H1 (cell line): ENCODE measurements around the gene EIF2B2. TPM values are rescaled to one million over a fixed set of nuclear protein-coding genes. Genes with fewer than 3 reads are reported as not detected.

ENCODE experiments used
- CTCF ChIA-PET: fragments of 300-600 bp; sonication (Branson Sonifier 250); formaldehyde crosslinking; loops from one replicate; lab custom pipeline; 2021; ENCODE audit not compliant: partially characterized antibody; lab: Charles Lee
- POLR2A ChIA-PET: fragments of 300-600 bp; sonication (Branson Sonifier 250); formaldehyde crosslinking; loops from one replicate; lab custom pipeline; 2021; ENCODE audit warnings: inconsistent platforms; ENCODE audit not compliant: partially characterized antibody; lab: Charles Lee
- DNase-seq, 2 experiments: peaks; one replicate each; pipeline versions ENCODE4 v3.0.0 to v3.0.0-alpha.2; 2010 to 2022; ENCODE audit warnings: low spot score in 2 of 2, low read depth in 1 of 2, mixed read lengths in 1 of 2
- FAIRE-seq: peaks from 2 replicates; lab custom pipeline; 2011; peaks lifted over from hg19 to GRCh38; lab: Jason Lieb, UNC
- H2AFZ ChIP-seq: 2 replicates; pipeline ENCODE4 v1.8.1; 2012; ENCODE audit warnings: low read length, inconsistent platforms
- H2AK5ac ChIP-seq: 2 replicates; pipeline ENCODE4 v1.6.1; 2013; ENCODE audit warnings: low read depth, low read length
- H2BK120ac ChIP-seq: replicated peaks from 2 replicates; pipeline ENCODE3; 2013; ENCODE audit warnings: low read depth, low read length, inconsistent platforms
- H2BK12ac ChIP-seq: 2 replicates; pipeline ENCODE4 v1.6.1; 2013; ENCODE audit warnings: low read depth, low read length
- H2BK15ac ChIP-seq: 2 replicates; pipeline ENCODE4 v1.6.1; 2013; ENCODE audit warnings: low read length
- H2BK20ac ChIP-seq: 2 replicates; pipeline ENCODE4 v1.6.1; 2013; ENCODE audit warnings: low read length
- H2BK5ac ChIP-seq: 2 replicates; pipeline ENCODE4 v1.6.1; 2013; ENCODE audit warnings: low read depth, low read length
- H3K14ac ChIP-seq: 2 replicates; pipeline ENCODE4 v1.6.1; 2013; ENCODE audit warnings: inconsistent platforms; ENCODE audit not compliant: insufficient read length
- H3K18ac ChIP-seq: 2 replicates; pipeline ENCODE4 v1.6.1; 2013; ENCODE audit warnings: low read length; ENCODE audit errors: extremely low read depth
- H3K23ac ChIP-seq: 2 replicates; pipeline ENCODE4 v1.6.1; 2013; ENCODE audit warnings: inconsistent platforms; ENCODE audit not compliant: insufficient read length
- H3K23me2 ChIP-seq: 2 replicates; pipeline ENCODE4 v1.6.1; 2013; ENCODE audit warnings: low read depth, low read length
- H3K27ac ChIP-seq: 2 replicates; pipeline ENCODE4 v1.6.1; 2011; ENCODE audit warnings: low read depth, low read length, inconsistent platforms
- H3K27me3 ChIP-seq, 4 experiments: replicated peaks in 1 of 4; 1 replicate in 1 of 4; 2 replicates in 3 of 4; pipeline versions ENCODE4 v1.6.1 to v1.8.1; 2011 to 2013; ENCODE audit warnings: low read length in 3 of 4, mild to moderate bottlenecking in 3 of 4, inconsistent platforms in 2 of 4, mixed read lengths in 2 of 4, moderate library complexity in 1 of 4; ENCODE audit not compliant: control insufficient read depth in 3 of 4, insufficient read depth in 3 of 4; ENCODE audit errors: extremely low read depth in 1 of 4
- H3K36me3 ChIP-seq, 4 experiments: 2 replicates each; pipeline versions ENCODE4 v1.6.1 to v1.8.1; 2011 to 2013; ENCODE audit warnings: mild to moderate bottlenecking in 4 of 4, low read length in 3 of 4, moderate library complexity in 2 of 4, control low read depth in 1 of 4, inconsistent platforms in 1 of 4; ENCODE audit not compliant: insufficient read depth in 4 of 4, control insufficient read depth in 2 of 4
- H3K4ac ChIP-seq: replicated peaks from 2 replicates; pipeline ENCODE3; 2013; ENCODE audit warnings: low read length, low read depth, mixed read lengths, inconsistent platforms; ENCODE audit not compliant: insufficient read length
- H3K4me1 ChIP-seq, 4 experiments: replicated peaks in 1 of 4; 1 replicate in 1 of 4; 2 replicates in 3 of 4; pipeline versions ENCODE4 v1.6.1 to v1.8.1; 2011 to 2013; ENCODE audit warnings: low read length in 3 of 4, inconsistent platforms in 2 of 4, mixed read lengths in 1 of 4; ENCODE audit not compliant: insufficient read depth in 4 of 4, control insufficient read depth in 3 of 4
- H3K4me2 ChIP-seq, 2 experiments: 2 replicates each; pipeline versions ENCODE4 v1.6.1 to v1.8.1; 2011 to 2013; ENCODE audit warnings: low read depth in 2 of 2, low read length in 2 of 2, control low read depth in 1 of 2, inconsistent platforms in 1 of 2, mild to moderate bottlenecking in 1 of 2; ENCODE audit not compliant: insufficient read depth in 1 of 2
- H3K4me3 ChIP-seq, 4 experiments: fragments of 200-600, 300-600 bp in 1 of 4; sonication (generic), shearing (Covaris generic), sonication (Bioruptor Twin) in 1 of 4; 2 replicates each; pipeline versions ENCODE4 v1.5.1 to v1.8.1; 2011 to 2016; ENCODE audit warnings: low read length in 4 of 4, low read depth in 3 of 4, control low read depth in 2 of 4, inconsistent platforms in 2 of 4, mild to moderate bottlenecking in 2 of 4, mixed read lengths in 1 of 4, moderate library complexity in 1 of 4; ENCODE audit not compliant: insufficient read depth in 2 of 4; ENCODE audit errors: extremely low read depth in 1 of 4
- H3K56ac ChIP-seq: replicated peaks from 2 replicates; pipeline ENCODE3; 2013; ENCODE audit warnings: low read depth, mild to moderate bottlenecking, mixed read lengths, low read length, inconsistent platforms; ENCODE audit not compliant: insufficient read length
- H3K79me1 ChIP-seq: 2 replicates; pipeline ENCODE4 v1.6.1; 2013; ENCODE audit warnings: low read depth, low read length, control low read depth
- H3K79me2 ChIP-seq, 2 experiments: 2 replicates each; pipeline versions ENCODE4 v1.6.1 to v1.8.1; 2012 to 2013; ENCODE audit warnings: low read length in 2 of 2, mild to moderate bottlenecking in 2 of 2, inconsistent platforms in 1 of 2; ENCODE audit not compliant: insufficient read depth in 2 of 2, control insufficient read depth in 1 of 2
- H3K9ac ChIP-seq, 4 experiments: replicated peaks in 1 of 4; 1 replicate in 1 of 4; 2 replicates in 3 of 4; pipeline versions ENCODE4 v1.6.1 to v1.8.1; 2011 to 2013; ENCODE audit warnings: low read depth in 3 of 4, low read length in 3 of 4, control low read depth in 2 of 4, mild to moderate bottlenecking in 2 of 4, moderate library complexity in 2 of 4, inconsistent platforms in 1 of 4; ENCODE audit errors: extremely low read depth in 1 of 4
- H3K9me3 ChIP-seq, 2 experiments: 2 replicates each; pipeline versions ENCODE4 v1.6.1 to v1.8.1; 2012 to 2013; ENCODE audit warnings: mild to moderate bottlenecking in 2 of 2, moderate library complexity in 2 of 2, control low read depth in 1 of 2, inconsistent platforms in 1 of 2, low read depth in 1 of 2, low read length in 1 of 2, mixed read lengths in 1 of 2; ENCODE audit not compliant: insufficient read depth in 2 of 2
- H4K20me1 ChIP-seq, 2 experiments: replicated peaks in 1 of 2; 2 replicates each; pipeline versions ENCODE3 to v1.8.1; 2011 to 2013; ENCODE audit warnings: inconsistent platforms in 2 of 2, low read length in 2 of 2, mild to moderate bottlenecking in 1 of 2; ENCODE audit not compliant: insufficient read depth in 2 of 2, control insufficient read depth in 1 of 2
- H4K5ac ChIP-seq: 2 replicates; pipeline ENCODE4 v1.6.1; 2013; ENCODE audit warnings: low read length, low read depth, mixed read lengths, inconsistent platforms; ENCODE audit not compliant: insufficient read length
- H4K8ac ChIP-seq: 2 replicates; pipeline ENCODE4 v1.8.0; 2013; ENCODE audit warnings: mild to moderate bottlenecking, moderate library complexity, low read length, inconsistent platforms; ENCODE audit not compliant: insufficient read depth; ENCODE audit errors: extremely low read depth
- H4K91ac ChIP-seq: replicated peaks from 2 replicates; pipeline ENCODE3; 2013; ENCODE audit warnings: low read length, mixed read lengths, inconsistent platforms; ENCODE audit not compliant: insufficient read length
- JUN ChIP-seq: IDR thresholded peaks from 2 replicates; pipeline ENCODE4 v1.6.1; 2011; ENCODE audit warnings: low read depth, mild to moderate bottlenecking, improper control_type of control experiment, low read length
- SP4 ChIP-seq: IDR thresholded peaks from 2 replicates; pipeline ENCODE4 v1.6.1; 2012; ENCODE audit warnings: low read length, inconsistent platforms
- WGBS, 2 experiments: shearing (Covaris generic) in 1 of 2; methylation state at CpG; one replicate each; pipeline versions ENCODE4 v1.1.6 to v1.1.7; 2013 to 2015; ENCODE audit warnings: low lambda C conversion rate in 2 of 2, mixed read lengths in 2 of 2, inconsistent platforms in 1 of 2, low coverage in 1 of 2, missing lambda C conversion rate in 1 of 2; ENCODE audit not compliant: insufficient replicate concordance in 2 of 2, insufficient coverage in 1 of 2, insufficient read length in 1 of 2; ENCODE audit errors: extremely low coverage in 1 of 2, missing lambda C conversion rate in 1 of 2; 5-methylcytosine and 5-hydroxymethylcytosine counted together
- polyA plus RNA-seq, 7 experiments: library from polyadenylated mRNA; depleted of rRNA in 3 of 7; stranded (reverse) in 5 of 7; unstranded in 2 of 7; fragments of >200 nt in 5 of 7; fragments of 200-250 nt in 2 of 7; gene quantifications; 1 replicate in 5 of 7; 2 replicates in 1 of 7; 4 replicates in 1 of 7; pipeline versions ENCODE4 v1.2.1 to v1.2.3, GENCODE V29; 2011 to 2013; ENCODE audit warnings: missing spikeins in 2 of 7, mixed read lengths in 2 of 7
- total RNA-seq: library from RNA; stranded (reverse); fragmentation: NEBNext Ultra II Directional; extraction: Animal tissue kit (Norgen Biotek cat#: 25700); gene quantifications from 2 replicates; pipeline ENCODE4 v1.2.1, GENCODE V29; 2021
- TF ChIP-seq, protein P1 (sequence below): IDR thresholded peaks from 2 replicates; pipeline ENCODE4 v1.6.1; 2012; ENCODE audit warnings: inconsistent platforms

Gene EIF2B2
- total and polyA plus RNA-seq, 2 of the 8 experiments (the other 6 are each of a cell fraction or from before 2014, with no cell fraction given) = 42.6 to 79.9 TPM

DNA sequence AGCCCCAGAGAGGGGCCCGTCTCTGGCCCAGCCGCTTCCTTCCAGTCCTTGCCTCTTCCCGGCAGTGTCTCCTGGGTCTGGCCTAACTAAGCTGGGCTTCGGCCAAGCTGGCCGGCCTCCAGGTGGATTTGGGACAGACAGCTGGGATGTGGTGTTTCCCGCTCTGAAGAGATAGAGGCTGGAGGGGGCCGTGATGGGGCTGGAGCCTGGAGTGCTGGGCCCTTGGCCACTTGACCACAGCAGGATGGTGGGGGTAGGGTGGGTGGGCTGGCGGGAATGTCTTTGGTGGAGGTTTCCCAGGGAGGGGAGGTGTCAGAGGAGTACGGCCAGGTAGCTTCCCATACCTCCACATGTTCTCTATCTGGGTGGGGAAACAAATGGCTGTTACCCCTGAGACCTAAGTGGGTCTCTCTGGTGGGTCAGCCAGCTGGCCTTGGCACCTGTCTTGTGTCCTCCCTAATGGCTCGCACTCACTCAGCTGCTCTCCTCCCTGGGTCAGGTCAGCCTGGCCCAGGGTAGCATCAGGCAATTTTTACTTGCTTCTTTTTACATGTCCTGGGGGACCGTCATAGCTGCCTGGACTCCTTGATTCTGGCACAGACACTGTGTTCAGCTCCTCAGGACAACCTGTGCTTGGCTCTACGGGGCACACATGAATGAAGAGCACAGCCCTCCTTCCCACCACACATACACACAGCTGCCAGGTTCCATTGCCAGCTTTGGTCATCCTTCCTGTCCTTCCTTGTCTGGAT, 27.5 kb upstream of the EIF2B2 start:
- DNase-seq (no peak), FAIRE-seq (no peak)
- no peaks in the 10 kb centered on the region for H3K79me1 ChIP-seq
- no peak overlapping the region for H4K5ac ChIP-seq
- H4K91ac ChIP-seq = no peak overlapping the region
- H3K9me3 ChIP-seq = no peaks in the 10 kb centered on the region
- H3K23me2 ChIP-seq = no peaks in the 10 kb centered on the region
- TF ChIP-seq, protein P1, sequence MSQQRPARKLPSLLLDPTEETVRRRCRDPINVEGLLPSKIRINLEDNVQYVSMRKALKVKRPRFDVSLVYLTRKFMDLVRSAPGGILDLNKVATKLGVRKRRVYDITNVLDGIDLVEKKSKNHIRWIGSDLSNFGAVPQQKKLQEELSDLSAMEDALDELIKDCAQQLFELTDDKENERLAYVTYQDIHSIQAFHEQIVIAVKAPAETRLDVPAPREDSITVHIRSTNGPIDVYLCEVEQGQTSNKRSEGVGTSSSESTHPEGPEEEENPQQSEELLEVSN = 0 out of 2 replicates have a peak, but pooled peaks have one; percentile 21
- TF ChIP-seq SP4 = no peak
- no peak for TF ChIP-seq JUN
- H3K9ac ChIP-seq = no peak overlapping the region
- H3K14ac ChIP-seq = no peak overlapping the region
- peak overlapping the region; percentile 58 for H4K8ac ChIP-seq
- no peaks in the 10 kb centered on the region for H3K36me3 ChIP-seq
- no peaks in the 10 kb centered on the region for H4K20me1 ChIP-seq
- POLR2A ChIA-PET = interaction anchor here (0.9 to 1.8 kb wide), 4 partner anchors 28 to 33 kb away, joined by 3 to 5 read pairs (median 4); partner anchors contain the start of gene EIF2B2
- no peak overlapping the region for H3K18ac ChIP-seq
- peak overlapping the region; percentile 75; the same call in 1 of the 2 replicates for H2BK5ac ChIP-seq
- no peak overlapping the region for H2AFZ ChIP-seq
- CTCF ChIA-PET = interaction anchor here (0.9 to 3.4 kb wide), 6 partner anchors 22 to 68 kb away, joined by 3 to 16 read pairs (median 4); partner anchors contain the start of gene EIF2B2
- peak overlapping the region; percentile 71; the same call in 1 of the 2 replicates for H2BK12ac ChIP-seq
- no peak overlapping the region for H3K4ac ChIP-seq
- peaks cover 0 to 2% (median 1%) of the 10 kb centered on the region in 4 experiments; a peak in 1 of 7 replicates for H3K27me3 ChIP-seq
- no peak overlapping the region for H3K27ac ChIP-seq
- no peak overlapping the region for H2BK20ac ChIP-seq
- H3K79me2 ChIP-seq = no peaks in the 10 kb centered on the region
- WGBS, 2 experiments = 88% methylated on average over 10 of the region's 12 CpGs; no CpG with 5 or more reads in 1 of the 2 experiments
- H3K4me2 ChIP-seq = no peak overlapping the region
- peaks cover 7 to 25% (median 16%) of the 10 kb centered on the region in 4 experiments for H3K4me1 ChIP-seq
- H3K23ac ChIP-seq = no peak overlapping the region
- no peak overlapping the region for H2AK5ac ChIP-seq
- H3K56ac ChIP-seq = no peak overlapping the region
- peak overlapping the region; percentile 75; the same call in 1 of the 2 replicates for H2BK15ac ChIP-seq
- H3K4me3 ChIP-seq = no peak overlapping the region
- no peak overlapping the region for H2BK120ac ChIP-seq
